HL-60/S4 treated with retinoic acid at 250 ng/mL for 4 days and 3 days (cell line): Measurements from ENCODE around the gene LCN15.

Experiments
- in situ Hi-C: fragments of 300-500 bp; cut with MboI; formaldehyde crosslinking; loops from 2 replicates; pipeline ENCODE4 v1.7.0; 2022; ENCODE audit warnings: low sequenced_read_pairs

The LCN15 gene

DNA sequence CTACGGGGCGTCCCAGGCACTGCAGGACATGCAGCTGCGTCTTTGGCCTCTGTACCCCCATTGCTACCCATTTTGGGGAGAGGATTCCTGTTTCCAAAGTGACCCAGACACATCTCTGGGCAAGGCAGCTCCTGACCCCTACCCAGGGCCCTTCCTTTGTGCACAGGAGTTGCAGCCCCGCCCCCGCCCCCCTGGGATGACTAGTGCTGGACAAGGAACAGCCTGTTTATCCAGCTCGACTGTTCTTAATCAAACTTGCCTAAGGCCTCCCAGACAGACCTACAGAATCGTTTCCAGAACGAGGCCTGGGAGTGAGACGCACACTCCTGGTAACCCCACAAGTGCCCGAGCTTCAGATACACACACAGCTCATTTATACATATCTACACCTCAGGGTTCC is 38.7 kb downstream of the LCN15 start:
- in situ Hi-C loops: no loop called here

DNA sequence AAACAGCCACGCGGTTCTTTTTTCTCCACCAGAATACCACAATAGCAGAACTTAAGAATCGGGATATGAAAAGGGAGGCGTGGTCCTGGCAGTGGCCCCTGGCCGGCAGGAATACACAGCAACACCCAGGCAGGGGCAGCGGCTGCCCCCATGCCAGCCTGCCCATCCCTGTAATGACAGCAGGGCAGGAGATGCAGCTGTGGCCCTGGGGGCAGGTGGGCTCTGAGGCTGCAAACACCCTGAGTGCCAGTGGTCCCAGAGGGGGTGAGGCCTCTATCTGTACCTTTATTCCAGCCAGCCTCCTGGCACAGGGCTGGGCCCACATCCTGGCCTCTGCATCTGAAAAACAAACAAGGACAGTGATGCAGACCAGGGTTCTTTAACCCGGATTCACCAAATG is 39.5 kb downstream of the LCN15 start:
- in situ Hi-C loops: no loop called here

DNA sequence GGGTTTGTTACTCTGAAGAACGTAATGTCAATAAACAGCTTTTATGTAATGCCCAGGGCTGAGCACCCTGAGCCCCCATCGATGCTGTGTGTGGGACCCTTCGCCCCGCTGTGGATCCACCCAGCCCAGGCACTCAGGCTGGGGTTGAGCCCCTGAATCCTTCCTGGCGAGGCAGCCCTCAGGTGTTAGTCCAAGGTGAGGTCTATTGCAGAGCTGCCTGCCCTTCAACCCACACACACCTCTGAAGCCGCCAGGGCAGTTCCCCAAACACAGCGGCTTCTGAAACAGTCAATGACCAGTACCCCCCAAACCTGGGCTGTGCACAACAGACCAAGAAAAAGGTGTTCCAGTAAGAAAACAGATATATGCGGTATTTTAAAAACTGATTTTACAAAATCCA is 40.3 kb downstream of the LCN15 start:
- in situ Hi-C loops: no loop called here

DNA sequence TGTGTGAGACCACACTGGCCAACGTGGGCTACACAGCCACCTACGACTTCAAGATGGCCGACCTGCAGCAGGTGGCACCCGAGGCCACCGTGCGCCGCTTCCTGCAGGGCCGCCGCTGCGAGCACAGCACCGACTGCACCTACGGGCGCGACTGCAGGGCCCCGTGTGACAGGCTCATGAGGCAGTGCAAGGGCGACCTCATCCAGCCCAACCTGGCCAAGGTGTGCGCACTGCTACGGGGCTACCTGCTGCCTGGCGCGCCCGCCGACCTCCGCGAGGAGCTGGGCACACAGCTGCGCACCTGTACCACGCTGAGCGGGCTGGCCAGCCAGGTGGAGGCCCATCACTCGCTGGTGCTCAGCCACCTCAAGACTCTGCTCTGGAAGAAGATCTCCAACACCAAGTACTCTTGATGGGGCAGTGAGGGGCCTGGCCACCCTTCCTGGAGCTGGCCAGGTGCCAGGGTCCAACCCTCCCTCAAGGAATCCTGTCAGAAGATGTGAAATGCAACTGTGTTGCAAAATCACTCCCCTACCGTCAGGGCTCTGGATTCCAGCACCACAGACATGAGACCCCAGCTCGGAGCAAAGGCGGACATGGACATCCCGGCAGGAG is 40.8 kb downstream of the LCN15 start:
- in situ Hi-C loops: no loop called here

DNA sequence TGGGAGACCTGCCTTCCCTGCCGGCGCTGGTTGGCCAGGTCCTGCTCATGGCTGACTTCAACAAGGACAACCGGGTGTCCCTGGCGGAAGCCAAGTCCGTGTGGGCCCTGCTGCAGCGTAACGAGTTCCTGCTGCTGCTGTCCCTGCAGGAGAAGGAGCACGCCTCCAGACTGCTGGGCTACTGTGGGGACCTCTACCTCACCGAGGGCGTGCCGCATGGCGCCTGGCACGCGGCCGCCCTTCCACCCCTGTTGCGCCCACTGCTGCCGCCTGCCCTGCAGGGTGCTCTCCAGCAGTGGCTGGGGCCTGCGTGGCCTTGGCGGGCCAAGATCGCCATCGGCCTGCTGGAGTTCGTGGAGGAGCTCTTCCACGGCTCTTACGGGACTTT is 41.4 kb downstream of the LCN15 start:
- in situ Hi-C loops: no loop called here

DNA sequence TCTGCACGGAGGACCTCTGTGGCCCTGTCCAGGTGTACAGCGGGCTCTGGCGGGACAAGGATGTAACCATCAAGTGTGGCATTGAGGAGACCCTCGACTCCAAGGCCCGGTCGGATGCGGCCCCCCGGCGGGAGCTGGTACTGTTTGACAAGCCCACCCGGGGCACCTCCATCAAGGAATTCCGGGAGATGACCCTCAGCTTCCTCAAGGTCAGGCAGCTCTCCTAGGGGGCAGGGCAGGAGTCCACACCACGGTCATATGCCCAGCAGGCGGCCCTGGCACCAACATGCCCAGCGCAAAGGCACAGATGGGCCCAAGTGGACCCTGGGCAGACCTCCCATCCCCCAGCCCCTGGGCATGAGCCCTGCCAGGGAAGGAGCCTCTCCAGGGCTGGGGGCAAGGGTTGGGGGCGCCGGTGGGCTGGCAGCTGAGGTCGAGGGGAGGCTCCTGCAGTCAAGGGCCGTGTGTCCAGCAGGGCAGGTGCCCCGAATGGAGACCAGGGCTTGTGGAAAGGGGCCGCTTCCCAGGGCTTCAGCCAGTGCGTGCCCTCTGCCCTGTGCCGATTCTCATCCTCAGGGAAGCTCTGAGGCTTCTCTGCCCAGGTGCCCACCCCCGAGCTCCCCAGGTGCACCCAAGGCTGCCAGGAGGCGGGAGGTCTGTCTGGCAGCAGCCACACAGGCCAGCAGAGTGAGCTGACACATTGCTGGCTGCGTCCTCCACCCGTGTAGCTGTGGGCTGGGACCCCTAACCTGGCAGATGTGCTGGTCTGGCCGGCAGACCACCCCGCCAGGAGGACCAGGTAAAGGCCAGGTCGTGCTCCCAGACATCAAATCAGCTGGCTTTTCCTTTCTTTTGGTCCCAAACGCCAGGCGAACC is 42.0 kb downstream of the LCN15 start:
- in situ Hi-C loops: no loop called here

DNA sequence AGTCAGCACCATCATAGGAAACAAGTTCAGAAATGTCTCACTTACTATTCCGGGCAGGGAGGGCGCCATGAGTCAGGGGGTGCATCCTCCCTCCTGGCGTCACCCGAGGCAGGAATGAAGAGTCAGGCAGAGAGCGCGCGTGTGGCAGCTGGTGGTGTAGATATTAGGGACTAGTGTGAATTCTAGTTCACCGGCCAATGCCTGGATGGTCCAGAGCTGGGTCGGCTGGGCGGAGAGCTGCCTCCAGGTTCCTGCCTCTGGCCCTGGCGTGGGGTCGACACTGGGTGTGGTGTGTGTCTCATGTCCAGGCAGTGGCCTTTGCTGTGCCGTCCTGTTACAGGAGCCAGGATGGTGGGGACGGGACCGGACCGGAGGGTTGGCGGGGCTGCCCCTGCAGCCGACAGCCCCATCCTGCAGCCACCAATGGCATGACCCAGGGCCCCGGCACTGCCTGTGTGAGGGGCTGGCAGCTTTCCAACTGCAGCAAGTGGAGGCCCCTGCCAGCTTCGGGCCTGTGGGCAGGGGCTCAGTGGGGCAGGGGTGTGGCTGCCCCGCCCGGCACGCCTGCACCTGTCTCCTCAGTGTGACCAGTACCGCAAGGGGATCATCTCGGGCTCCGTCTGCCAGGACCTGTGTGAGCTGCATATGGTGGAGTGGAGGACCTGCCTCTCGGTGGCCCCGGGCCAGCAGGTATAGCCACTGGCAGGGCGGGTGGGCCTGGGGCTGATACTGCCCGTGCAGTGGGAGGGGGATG is 42.8 kb downstream of the LCN15 start:
- in situ Hi-C loops: no loop called here

DNA sequence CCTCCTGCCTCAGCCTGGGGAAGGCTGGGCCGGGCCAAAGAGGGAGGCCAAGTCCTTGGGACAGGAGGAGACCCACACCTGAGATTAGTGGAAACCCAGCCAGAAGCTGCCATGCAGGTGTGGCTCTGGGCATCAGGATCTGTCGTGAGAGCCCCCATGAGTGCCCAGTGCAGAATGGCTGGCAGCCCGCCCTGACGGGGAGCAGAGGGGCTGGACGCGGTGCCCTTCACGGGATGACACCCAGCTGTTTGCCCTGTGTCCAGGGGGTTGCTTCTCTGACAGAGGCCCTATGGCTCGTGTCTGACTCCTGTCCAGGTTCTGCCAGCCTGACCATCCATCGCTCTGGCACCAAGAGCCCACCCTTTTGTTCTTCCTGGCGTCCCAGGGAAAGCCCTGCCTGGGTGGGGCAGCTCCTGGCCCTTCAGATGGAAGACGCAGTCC is 43.4 kb downstream of the LCN15 start:
- in situ Hi-C loops: no loop called here

DNA sequence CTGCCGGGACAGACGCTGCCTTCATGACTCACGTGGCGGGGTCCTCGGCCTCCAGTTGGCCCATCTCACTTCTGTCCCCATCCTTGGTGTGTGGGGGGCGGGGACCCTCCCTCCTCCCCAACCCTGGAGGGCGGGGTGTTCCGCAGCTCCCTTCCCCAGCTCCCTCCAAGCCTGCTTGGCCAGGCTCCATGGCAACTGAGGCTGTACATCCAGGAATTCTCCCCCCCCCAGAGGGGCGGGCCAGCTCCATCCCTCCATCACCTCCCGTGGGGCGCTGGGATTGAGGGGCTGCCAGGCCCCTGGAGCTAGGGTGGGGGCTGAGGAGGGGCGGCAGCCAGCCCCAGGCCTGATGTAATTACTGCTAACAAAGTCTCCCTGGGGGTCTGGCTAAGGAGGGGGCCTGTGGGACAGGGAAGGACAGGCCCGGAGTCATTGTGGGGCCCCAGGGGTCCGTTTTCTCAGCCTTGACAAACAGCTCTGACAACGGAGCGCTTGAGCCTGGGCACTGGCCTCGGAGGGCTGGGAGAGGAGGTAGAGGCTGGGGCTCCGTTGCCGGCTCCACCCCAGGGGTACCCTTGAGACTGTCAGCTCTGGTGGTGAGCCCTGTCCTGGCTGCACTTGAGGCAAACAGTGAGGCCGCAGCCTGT is 43.9 kb downstream of the LCN15 start:
- in situ Hi-C loops: no loop called here

DNA sequence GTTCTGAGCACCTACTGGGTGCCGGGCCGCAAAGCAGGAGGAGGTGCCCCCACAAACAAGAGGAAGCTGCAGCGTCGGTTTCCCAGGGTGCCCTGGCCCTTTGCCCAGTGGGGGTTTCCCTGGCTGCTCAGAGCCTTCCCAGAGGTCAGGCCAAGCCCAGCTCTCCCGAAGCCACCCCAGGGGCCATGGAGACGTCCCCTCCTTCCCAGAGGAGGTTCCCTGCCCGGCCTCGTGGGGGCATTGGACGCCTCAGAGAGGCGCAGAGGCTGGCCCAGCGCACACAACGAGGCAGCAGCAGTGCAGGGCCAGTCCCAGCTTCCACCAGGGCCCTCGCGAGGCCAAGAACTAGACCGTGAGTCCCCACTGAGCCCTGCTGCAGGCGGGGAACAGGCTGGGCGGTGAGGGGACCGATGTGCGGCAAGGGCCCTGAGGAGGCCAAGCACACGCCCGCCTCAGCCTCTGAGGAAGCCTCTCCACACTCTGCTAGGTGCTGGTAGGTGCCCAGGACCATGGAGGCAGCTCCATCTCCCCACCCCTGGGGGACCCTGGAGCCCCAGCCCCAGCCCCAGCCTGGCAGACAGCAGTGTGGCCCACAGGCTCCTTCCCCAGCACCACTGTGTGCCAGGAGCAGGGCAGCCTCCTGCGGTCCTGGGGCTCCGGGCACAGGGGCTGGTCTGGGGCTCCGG is 45.0 kb downstream of the LCN15 start:
- in situ Hi-C loops: no loop called here

DNA sequence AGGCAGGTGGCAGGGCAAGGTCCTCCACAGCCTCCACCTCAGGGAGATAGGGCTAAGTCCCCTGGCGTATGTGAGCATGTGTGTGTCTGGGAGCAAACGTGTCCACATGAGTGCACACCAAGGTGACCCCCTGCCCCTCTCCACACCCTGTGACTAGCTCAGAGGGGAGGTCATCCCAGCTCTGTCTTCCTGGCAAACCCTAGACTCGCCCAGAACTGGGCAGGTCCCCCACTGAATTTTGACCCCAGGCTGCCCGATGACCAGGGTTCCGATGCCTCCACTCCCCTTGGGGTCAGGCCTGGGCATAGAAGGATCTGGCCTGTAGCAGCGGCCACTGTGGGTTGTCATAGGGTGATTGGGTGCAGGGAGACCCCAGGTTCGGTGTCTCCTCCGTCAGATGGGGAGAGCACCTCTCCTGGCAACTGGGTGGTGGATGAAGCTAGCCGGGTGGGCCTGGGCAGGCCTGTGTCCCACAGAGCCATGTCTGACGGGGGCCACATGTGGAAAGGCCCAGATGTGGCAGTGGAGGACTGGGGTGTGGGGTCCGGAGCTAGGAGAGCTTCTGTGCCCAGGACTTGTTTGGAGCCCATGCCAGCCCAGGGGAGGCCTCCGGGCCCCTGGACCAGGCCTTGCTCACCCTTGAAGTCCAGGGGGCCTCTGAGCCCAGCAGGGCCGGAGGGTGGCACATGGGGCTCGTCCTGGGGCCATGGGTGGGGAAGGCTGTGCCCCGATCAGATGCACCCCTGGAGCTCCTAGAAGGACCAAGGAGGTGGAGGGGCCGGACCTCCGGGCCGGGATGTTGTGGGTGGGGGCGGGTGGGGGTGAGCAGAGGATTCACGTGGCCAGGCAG is 45.7 kb downstream of the LCN15 start:
- in situ Hi-C loops: no loop called here

DNA sequence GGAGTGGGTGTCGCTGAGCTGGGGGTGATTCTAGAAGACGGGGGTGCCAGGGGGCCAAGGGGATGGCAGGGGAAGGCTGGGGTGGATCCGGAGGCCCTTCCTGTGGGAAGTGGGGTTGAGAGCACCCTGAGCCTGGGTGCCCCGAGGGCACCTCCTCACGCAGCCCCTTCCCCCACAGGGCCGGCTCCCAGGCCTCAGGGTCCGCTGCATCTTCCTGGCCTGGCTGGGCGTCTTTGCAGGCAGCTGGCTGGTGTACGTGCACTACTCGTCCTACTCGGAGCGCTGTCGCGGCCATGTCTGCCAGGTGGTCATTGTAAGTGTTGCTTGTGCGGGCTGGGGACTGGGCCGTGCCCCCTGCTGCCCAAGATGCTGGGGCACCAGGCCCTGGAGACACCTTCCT is 46.9 kb downstream of the LCN15 start:
- in situ Hi-C loops: no loop called here

DNA sequence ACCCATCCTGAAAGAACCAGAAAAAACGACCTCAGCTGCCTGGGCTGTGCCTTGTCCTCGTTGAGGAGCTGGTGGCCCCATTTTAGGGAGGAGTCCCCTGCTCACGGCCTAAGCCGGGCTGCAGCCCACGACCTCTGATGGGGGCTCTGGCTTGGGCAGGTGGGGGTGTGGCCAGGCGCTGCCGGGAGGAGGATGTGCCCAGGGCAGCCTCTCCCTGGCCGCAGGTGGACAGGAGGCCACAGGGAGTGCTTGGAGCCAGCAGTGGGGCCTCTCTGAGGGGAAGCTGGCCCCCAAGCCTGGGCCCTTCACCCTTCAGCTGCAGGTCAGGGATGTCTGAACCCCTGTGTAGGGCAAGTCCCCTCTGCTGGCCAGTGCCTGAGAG is 49.4 kb downstream of the LCN15 start:
- in situ Hi-C loops: no loop called here

DNA sequence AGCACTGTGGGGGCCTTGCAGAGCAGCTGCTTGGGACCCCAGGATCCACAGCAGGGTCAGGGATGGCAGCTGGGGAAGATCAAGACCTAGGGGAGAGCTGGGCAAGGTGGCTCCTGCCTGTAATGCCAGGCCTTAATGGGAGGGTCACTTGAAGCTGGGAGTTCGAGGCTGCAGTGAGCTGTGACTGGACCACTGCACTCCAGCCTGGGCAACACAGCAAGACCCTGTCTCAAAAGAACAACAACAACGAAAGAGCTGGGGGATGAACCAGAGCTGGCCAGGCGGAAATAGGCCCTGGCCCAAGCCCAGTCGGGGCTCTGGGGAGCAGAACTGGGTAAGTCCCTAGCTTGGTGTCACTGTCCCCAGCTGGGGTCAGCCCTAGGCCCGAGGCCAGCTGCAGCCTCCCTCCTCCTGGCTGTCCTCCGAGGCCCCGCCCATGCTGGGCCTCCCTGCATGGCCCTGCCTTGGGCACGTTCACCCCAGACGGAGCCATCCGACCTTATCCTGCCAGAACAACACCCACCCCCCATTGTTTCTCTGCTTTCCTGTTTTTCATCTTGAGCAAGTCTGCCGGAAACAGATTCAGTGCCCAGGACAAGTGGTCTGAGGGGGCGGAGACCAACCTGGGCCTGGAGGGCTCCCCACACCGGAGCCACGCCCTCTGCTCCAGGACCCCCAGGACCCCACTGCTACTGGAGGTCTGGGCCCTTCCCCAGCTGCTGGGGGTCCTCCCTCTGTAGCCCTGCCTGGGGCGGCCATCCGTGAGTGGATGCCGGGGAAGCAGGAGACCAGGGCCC is 50.0 kb downstream of the LCN15 start:
- in situ Hi-C loops: no loop called here

DNA sequence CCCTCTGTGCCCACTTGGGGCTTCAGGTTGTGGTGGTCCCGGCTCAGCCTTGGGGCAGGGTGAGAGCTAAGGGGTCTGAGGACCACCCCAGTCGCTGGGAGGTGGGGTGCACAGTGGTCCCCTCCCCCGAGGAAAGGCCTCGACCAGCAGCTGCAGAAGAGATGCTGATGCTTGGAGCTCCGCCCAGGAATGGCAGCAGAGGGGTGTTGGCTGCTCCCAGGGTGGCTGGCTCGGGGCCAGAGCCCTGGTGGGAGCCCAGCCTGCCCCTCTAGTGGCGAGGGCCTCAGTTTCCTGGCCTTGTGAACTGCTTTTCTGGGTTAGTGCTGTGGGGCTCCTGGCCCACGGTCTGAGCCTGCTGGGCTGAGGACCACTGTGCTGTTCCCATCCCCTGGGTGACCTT is 50.8 kb downstream of the LCN15 start:
- in situ Hi-C loops: no loop called here

DNA sequence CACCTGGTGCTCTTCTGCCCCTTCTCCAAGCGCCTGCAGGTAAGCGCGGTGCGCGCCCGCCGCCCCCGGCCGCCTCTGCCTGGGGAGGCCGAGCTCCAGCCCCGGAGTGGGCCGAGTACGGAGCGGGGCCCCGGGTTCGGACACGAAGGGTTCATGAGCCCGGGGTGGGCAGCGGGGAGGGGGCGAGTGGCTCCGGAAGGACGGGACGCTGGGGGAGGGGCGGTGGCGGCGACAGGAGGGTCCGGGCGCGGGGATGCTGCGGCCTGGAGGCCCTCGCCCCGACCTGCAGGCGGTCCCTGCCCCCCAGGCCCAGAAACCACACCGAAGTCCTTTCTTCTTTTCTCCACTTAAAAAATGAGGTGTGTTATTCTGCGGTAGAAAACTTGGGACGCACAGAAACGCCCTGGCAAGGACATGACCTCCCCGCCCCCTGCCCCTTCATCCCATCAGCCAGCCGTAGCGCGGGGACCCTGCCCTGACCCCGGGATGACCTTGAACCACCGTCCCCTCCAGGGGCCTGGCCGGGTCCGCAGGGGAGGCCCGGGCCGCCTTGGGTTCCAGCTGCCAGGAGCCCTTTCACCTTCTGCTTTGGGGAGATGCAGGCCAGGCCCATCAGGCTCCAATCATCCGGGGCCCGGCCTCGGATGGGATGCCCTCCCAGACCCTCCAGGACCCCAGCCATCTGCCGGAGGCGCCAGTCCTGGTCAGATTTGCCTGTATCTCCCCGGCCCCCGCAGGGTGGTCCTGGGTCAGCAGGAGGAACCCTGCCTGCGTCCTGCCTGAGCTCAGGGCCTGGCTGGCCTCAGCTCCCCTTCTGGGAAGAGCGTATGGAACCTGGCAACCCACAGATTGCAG is 51.4 kb downstream of the LCN15 start:
- in situ Hi-C loops: no loop called here

DNA sequence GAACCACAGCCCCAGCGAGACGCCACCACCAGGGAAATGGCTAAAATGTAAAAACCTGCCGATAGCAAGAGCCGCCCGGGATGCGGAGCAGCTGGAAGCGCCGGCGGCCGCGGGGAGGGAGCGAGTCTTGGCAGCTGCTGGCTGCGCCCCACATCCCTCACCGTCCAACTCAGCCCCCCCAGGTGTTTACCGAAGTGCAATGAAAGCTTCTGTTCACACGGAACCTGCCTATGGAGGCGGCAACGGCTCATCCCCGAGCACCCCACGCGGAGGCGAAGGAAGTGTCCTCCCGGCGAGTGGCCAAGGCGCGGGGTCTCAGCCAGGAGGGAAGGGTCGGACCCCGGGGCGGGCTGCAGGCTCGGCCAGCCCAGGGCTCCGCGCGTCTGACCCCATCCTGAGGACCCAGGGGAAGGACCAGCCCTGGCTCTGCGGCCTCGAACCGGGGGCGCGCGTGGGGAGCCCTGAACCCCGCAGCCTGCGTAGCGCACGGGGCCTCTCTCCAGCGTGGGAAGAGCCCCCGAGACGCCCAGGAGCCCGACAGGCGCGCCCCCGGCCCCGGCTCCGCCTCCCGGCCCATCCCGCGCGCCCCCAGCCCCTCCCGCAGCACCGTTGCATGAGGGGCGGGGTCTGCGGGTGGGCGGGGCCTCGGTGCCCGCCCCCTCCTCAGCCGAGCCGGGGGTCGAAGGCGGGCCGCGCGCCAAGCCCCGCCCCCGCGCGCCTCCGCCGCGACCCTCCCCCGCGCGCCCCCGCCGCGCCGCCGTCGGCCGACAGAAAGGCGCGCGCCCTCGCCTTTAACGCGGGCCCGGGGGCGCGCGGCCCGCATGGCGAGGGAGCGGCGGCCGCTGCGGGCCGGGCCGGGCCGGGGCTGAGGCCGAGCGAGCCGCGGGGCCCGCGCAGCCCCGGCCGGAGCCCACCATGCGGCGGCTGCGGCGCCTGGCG is 52.3 kb downstream of the LCN15 start, which contains the start of gene DIPK1B:
Gene DIPK1B (plus strand): TSS at position 822 of the 939 bp plus-strand sequence. CDS start 94 bp downstream, at position 916.
- in situ Hi-C loops: no loop called here
